Activated B cell treated with CpG ODN at 0.5 μM for 24 hours (primary cell): ENCODE data around the gene CCDC33. TPM values are rescaled to one million over a fixed set of nuclear protein-coding genes. Genes with fewer than 3 reads are reported as not detected.

ENCODE experiments used
- ATAC-seq: fragments of 200-7000 bp; cut with Tn5 transposase; one replicate; pipeline ENCODE4 v1.10.0; 2021; ENCODE audit warnings: low read depth, mild to moderate bottlenecking, moderate library complexity
- CTCF ChIA-PET: fragments of 350-600 bp; sonication (Branson Sonifier 250); formaldehyde crosslinking; loops from one replicate; lab custom pipeline; 2021; ENCODE audit warnings: antibody characterized with exemption; lab: Charles Lee
- POLR2A ChIA-PET: fragments of 350-600 bp; sonication (Branson Sonifier 250); formaldehyde crosslinking; loops from one replicate; lab custom pipeline; 2021; ENCODE audit warnings: antibody characterized with exemption; lab: Charles Lee
- DNase-seq: peaks from one replicate; pipeline ENCODE4 v3.0.0; 2022
- H3K27ac Mint-ChIP-seq: one replicate; pipeline ENCODE4 v1.8.0; 2020; ENCODE audit warnings: mixed read lengths
- H3K27me3 Mint-ChIP-seq: one replicate; pipeline ENCODE4 v1.8.0; 2021; ENCODE audit warnings: mixed read lengths
- H3K36me3 Mint-ChIP-seq: one replicate; pipeline ENCODE4 v1.8.0; 2021; ENCODE audit warnings: low read depth, mixed read lengths
- H3K4me1 Mint-ChIP-seq: one replicate; pipeline ENCODE4 v1.8.0; 2021; ENCODE audit warnings: mixed read lengths
- H3K4me3 Mint-ChIP-seq: one replicate; pipeline ENCODE4 v1.8.0; 2020; ENCODE audit warnings: mild to moderate bottlenecking, mixed read lengths
- H3K9me3 Mint-ChIP-seq: one replicate; pipeline ENCODE4 v1.8.0; 2020; ENCODE audit warnings: mixed read lengths
- intact Hi-C: fragments of 100-400 bp; cut with micrococcal nuclease; formaldehyde crosslinking; loops from one replicate; pipeline ENCODE4 v1.15.1; 2024
- total RNA-seq: library from RNA; stranded (reverse); gene quantifications from 2 replicates; pipeline ENCODE4 v1.2.3, GENCODE V29; 2022
- TF ChIP-seq, protein P1 (sequence below): fragments of 200-600 bp; IDR thresholded peaks from one replicate; pipeline ENCODE4 v1.8.0; 2022; ENCODE audit warnings: antibody characterized with exemption, mild to moderate bottlenecking

The CCDC33 gene
- total RNA-seq, 1 donor from 2014 or later = not detected

DNA sequence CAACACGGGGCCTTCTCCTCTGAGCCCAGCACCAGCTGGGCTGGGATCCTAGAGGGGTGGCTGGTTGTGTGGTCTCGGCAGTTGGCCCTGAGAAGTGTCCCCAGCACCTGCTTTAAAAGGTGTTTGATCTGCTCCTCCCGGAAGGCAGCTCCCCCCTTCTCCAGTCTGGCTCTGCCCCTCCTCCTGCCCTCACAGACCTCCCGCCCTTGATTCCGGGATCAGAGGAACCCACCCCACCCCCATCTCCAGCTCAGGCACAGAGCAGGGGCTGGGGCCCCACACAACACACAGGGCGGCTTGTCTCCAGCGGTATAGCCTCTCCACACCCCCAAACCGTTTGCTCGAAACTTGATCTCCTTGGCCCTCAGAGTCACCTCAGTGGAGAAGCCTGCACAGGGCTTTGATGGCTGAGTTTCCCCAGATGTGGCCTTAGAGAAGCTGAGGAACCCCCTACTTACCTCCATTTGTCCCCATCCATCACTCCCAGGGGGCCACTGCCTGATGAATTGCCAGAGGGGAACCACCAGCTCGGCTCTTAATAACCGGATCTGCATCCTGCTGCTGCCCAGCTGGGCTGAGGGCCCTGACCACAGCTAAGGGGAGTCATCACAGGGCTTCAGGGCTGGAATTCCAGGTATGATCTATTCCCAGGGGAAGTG is 27.1 kb upstream of the CCDC33 start:
- Mint-ChIP-seq H3K4me1 (no peaks in the 10 kb centered on the region), H3K36me3 (no peaks in the 10 kb centered on the region), H3K4me3 (no peak overlapping the region), H3K27me3 (peaks cover 19% of the 10 kb centered on the region), H3K27ac (no peak overlapping the region), H3K9me3 (peaks cover 2% of the 10 kb centered on the region)
- TF ChIP-seq, protein P1, sequence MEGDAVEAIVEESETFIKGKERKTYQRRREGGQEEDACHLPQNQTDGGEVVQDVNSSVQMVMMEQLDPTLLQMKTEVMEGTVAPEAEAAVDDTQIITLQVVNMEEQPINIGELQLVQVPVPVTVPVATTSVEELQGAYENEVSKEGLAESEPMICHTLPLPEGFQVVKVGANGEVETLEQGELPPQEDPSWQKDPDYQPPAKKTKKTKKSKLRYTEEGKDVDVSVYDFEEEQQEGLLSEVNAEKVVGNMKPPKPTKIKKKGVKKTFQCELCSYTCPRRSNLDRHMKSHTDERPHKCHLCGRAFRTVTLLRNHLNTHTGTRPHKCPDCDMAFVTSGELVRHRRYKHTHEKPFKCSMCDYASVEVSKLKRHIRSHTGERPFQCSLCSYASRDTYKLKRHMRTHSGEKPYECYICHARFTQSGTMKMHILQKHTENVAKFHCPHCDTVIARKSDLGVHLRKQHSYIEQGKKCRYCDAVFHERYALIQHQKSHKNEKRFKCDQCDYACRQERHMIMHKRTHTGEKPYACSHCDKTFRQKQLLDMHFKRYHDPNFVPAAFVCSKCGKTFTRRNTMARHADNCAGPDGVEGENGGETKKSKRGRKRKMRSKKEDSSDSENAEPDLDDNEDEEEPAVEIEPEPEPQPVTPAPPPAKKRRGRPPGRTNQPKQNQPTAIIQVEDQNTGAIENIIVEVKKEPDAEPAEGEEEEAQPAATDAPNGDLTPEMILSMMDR = no peak
- CTCF ChIA-PET = no interaction called here
- DNase-seq (no peak), ATAC-seq (no peak)
- POLR2A ChIA-PET = no interaction called here
- intact Hi-C loops = no loop called here

DNA sequence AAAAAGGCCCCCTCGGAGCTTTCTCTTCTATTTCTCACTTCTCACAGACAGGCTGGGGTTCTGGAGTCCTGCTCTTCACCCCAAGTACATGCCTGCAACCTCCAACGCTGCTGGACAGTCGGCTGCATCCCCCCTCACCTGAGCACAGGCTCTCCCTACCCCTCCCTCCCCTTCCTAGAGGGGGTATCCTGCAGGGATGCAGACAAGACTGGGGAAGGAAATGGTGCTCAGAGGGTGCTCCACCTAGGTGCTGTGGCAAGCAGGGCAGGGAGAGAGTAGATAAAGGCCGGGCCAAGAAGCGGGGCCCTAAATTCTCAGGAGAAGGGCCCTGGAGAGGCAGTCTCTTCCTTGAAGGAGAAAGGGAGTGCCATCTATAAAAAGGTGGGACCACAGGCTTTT is 26.6 kb upstream of the CCDC33 start:
- Mint-ChIP-seq H3K9me3 (peaks cover 2% of the 10 kb centered on the region), H3K4me1 (no peaks in the 10 kb centered on the region), H3K4me3 (no peak overlapping the region), H3K36me3 (no peaks in the 10 kb centered on the region), H3K27me3 (peaks cover 19% of the 10 kb centered on the region), H3K27ac (no peak overlapping the region)
- TF ChIP-seq, protein P1 = no peak
- intact Hi-C loops = no loop called here
- ATAC-seq (no peak), DNase-seq (no peak)
- POLR2A ChIA-PET = no interaction called here
- CTCF ChIA-PET = no interaction called here

DNA sequence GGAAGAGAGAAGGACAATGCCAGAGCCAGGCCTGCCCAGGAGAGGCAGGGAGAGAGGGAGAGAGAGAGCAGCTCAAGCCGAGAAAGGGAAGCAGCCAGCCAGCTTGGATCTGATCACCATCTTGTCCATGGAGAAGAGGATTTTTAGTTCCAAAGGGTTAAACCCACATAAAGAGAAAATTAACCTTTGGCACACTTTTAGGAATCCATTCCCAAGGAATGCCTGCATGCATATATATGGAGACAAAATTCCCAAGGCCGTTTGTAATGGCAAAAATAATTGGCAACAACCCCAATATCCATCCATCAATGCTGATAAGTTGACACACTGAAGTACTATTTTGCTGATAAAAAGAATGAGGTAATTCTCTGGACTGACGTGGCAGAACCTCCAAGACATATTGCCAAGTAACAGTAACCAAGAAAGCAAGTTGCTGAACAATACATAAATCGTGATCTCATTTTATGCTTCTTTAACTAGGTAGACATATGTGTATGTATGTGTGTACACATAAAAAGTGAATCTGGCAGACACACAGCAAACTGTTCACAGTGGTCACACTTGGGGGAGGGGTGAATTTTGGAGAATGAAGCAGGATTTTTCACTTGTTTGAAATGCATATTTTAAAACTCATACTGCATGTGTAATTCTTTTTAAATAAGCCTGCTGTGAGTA is 26.0 kb upstream of the CCDC33 start:
- no peak overlapping the region for H3K27ac Mint-ChIP-seq
- DNase-seq (no peak), ATAC-seq (no peak)
- TF ChIP-seq, protein P1 = no peak
- ChIA-PET CTCF (no interaction called here), POLR2A (no interaction called here)
- H3K27me3 Mint-ChIP-seq = peaks cover 17% of the 10 kb centered on the region
- H3K36me3 Mint-ChIP-seq = no peaks in the 10 kb centered on the region
- H3K9me3 Mint-ChIP-seq = peaks cover 2% of the 10 kb centered on the region
- no peak overlapping the region for H3K4me3 Mint-ChIP-seq
- H3K4me1 Mint-ChIP-seq = no peaks in the 10 kb centered on the region
- intact Hi-C loops = no loop called here

DNA sequence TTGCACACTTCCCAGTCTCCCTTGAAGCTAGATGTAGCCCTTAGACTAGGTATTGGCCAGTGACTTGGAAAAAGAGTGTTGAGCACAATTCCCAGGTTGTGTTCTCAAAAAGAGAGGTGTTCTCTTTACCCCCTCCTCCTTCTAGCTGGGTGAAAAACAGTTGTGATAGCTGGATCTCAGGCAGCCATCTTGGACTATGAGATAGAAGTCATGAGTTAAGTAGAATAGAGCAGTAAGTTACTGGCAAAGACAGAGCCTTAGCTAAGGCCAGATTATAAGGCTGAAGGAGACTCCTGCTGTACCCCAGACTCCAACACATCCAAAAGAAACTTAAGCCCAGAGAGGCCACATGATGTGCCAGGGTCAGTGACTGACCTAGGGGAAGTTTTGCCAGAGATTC is 25.4 kb upstream of the CCDC33 start:
- intact Hi-C loops = no loop called here
- peaks cover 2% of the 10 kb centered on the region for H3K9me3 Mint-ChIP-seq
- ATAC-seq (no peak), DNase-seq (no peak)
- TF ChIP-seq, protein P1 = no peak
- H3K4me3 Mint-ChIP-seq = no peak overlapping the region
- peaks cover 14% of the 10 kb centered on the region for H3K27me3 Mint-ChIP-seq
- no peak overlapping the region for H3K27ac Mint-ChIP-seq
- ChIA-PET POLR2A (no interaction called here), CTCF (no interaction called here)
- no peaks in the 10 kb centered on the region for H3K4me1 Mint-ChIP-seq
- no peaks in the 10 kb centered on the region for H3K36me3 Mint-ChIP-seq

DNA sequence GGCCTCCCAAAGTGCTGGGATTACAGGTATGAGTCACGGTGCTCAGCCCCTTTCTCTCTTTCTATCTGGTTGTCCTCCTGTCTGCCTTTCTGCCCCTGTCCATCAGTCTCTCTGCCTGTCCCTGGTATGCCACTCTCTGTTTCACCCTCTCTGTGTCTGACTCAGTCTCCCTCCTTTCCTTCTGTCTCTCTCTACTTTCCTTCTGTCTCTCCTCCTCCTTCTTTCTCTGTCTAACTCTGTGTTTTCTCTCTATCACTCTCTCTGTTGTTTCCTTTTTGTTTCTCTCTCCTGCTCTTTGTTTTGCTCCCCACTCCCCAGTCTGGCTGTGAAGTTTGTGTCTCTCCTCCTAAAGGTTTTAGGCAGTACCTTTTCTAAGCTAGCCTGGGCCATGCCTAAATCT is 24.5 kb upstream of the CCDC33 start:
- intact Hi-C loops = no loop called here
- ChIA-PET POLR2A (no interaction called here), CTCF (no interaction called here)
- Mint-ChIP-seq H3K36me3 (no peaks in the 10 kb centered on the region), H3K4me1 (no peaks in the 10 kb centered on the region), H3K4me3 (no peak overlapping the region), H3K27ac (no peak overlapping the region), H3K9me3 (peaks cover 2% of the 10 kb centered on the region), H3K27me3 (peaks cover 14% of the 10 kb centered on the region)
- TF ChIP-seq, protein P1 = no peak
- ATAC-seq = no peak
- no peak for DNase-seq
